HepG2 (cell line): ENCODE data around the gene CLPX. TPM values are rescaled to one million over a fixed set of nuclear protein-coding genes. Genes with fewer than 3 reads are reported as not detected.
A peak's percentile ranks its signal among the peaks of the same experiment; 100 is the strongest.

Source experiments
- ARNT2 ChIP-seq: sonication (generic); formaldehyde crosslinking; IDR thresholded peaks from 2 replicates; pipeline ENCODE4 v1.8.0; 2022; ENCODE audit warnings: mild to moderate bottlenecking, low read depth, missing genetic modification reagents, moderate library complexity
- GFI1 ChIP-seq: sonication (generic); formaldehyde crosslinking; IDR thresholded peaks from 2 replicates; pipeline ENCODE4 v1.5.0; 2020; ENCODE audit warnings: missing genetic modification reagents, mild to moderate bottlenecking, borderline replicate concordance
- HES4 ChIP-seq: sonication (generic); formaldehyde crosslinking; IDR thresholded peaks from 2 replicates; pipeline ENCODE4 v1.9.0; 2021; ENCODE audit warnings: mild to moderate bottlenecking, missing genetic modification reagents, borderline replicate concordance
- KDM3A ChIP-seq: IDR thresholded peaks from 2 replicates; pipeline ENCODE4 v1.6.1; 2018; ENCODE audit warnings: low read depth, missing compliant biosample characterization
- NFATC3 ChIP-seq: sonication (generic); formaldehyde crosslinking; IDR thresholded peaks from 2 replicates; pipeline ENCODE4 v1.5.1; 2020; ENCODE audit warnings: mild to moderate bottlenecking, missing genetic modification reagents
- PPARG ChIP-seq: conservative IDR thresholded peaks from 2 replicates; pipeline ENCODE4 v1.6.1; 2016; ENCODE audit warnings: missing biosample characterization, missing genetic modification reagents
- RAD51 ChIP-seq: fragments of 450-650 bp; IDR thresholded peaks from 2 replicates; pipeline ENCODE4 v1.6.1; 2016; ENCODE audit warnings: borderline replicate concordance
- SPEN ChIP-seq: sonication (generic); formaldehyde crosslinking; IDR thresholded peaks from 2 replicates; pipeline ENCODE4 v1.5.1; 2020; ENCODE audit warnings: low read depth, mild to moderate bottlenecking, missing genetic modification reagents
- SRSF9 ChIP-seq: fragments of 200-400 bp; formaldehyde crosslinking; IDR thresholded peaks from 2 replicates; pipeline ENCODE4 v1.6.1; 2018; ENCODE audit warnings: borderline replicate concordance, mild to moderate bottlenecking, low read depth, low read length; ENCODE audit not compliant: insufficient read depth, poor library complexity, severe bottlenecking
- TEAD3 ChIP-seq: optimal IDR thresholded peaks from 2 replicates; pipeline ENCODE3; 2016; ENCODE audit warnings: borderline replicate concordance
- ZNF331 ChIP-seq: sonication (generic); formaldehyde crosslinking; IDR thresholded peaks from 2 replicates; pipeline ENCODE4 v1.4.0; 2020; ENCODE audit warnings: missing genetic modification reagents
- ZNF468 ChIP-seq: sonication (generic); formaldehyde crosslinking; IDR thresholded peaks from 2 replicates; pipeline ENCODE4 v1.8.0; 2022; ENCODE audit warnings: mild to moderate bottlenecking, moderate library complexity, missing genetic modification reagents
- ZNF530 ChIP-seq: sonication (generic); formaldehyde crosslinking; IDR thresholded peaks from 2 replicates; pipeline ENCODE4 v1.5.0; 2020; ENCODE audit warnings: low read depth, mild to moderate bottlenecking, missing genetic modification reagents
- ZNF737 ChIP-seq: sonication (generic); formaldehyde crosslinking; IDR thresholded peaks from 2 replicates; pipeline ENCODE4 v1.5.0; 2020; ENCODE audit warnings: missing genetic modification reagents, mild to moderate bottlenecking, borderline replicate concordance
- polyA plus RNA-seq, 8 experiments: library from polyadenylated mRNA; depleted of rRNA in 3 of 8; stranded (reverse) in 7 of 8; unstranded in 1 of 8; fragments of >200 nt; fragmentation: Illumina TruSeq in 4 of 8; extraction: Trizol in 4 of 8; gene quantifications; 2 replicates each; pipeline versions ENCODE4 v1.2.1 to v1.2.3, GENCODE V29; 2011 to 2016; ENCODE audit warnings: low read depth in 4 of 8, missing spikeins in 1 of 8, mixed read lengths in 1 of 8; ENCODE audit not compliant: insufficient read depth in 1 of 8
- total RNA-seq, 5 experiments: library from RNA; depleted of rRNA; stranded (reverse); fragments of >200 nt; fragmentation: Illumina TruSeq; extraction: Trizol; gene quantifications; 2 replicates each; pipeline ENCODE4 v1.2.3, GENCODE V29; 2016; ENCODE audit warnings: low read depth in 1 of 5
- TF ChIP-seq, protein P1 (sequence below): fragments of 450-650 bp; IDR thresholded peaks from 2 replicates; pipeline ENCODE4 v1.6.1; 2016
- TF ChIP-seq, protein P2 (sequence below): sonication (generic); formaldehyde crosslinking; IDR thresholded peaks from 2 replicates; pipeline ENCODE4 v1.5.0; 2020; ENCODE audit warnings: mild to moderate bottlenecking, missing genetic modification reagents, borderline replicate concordance
- TF ChIP-seq, protein P3 (sequence below): IDR thresholded peaks from 2 replicates; pipeline ENCODE4 v1.6.1; 2016; ENCODE audit warnings: low read depth
- TF ChIP-seq, protein P4 (sequence below): sonication (generic); formaldehyde crosslinking; IDR thresholded peaks from 2 replicates; pipeline ENCODE4 v1.5.1; 2020; ENCODE audit warnings: missing genetic modification reagents, mild to moderate bottlenecking, borderline replicate concordance

CLPX gene
- total and polyA plus RNA-seq, 2 of the 13 experiments (the other 11 are each of a cell fraction or from before 2014, with no cell fraction given): 33.9 to 61.3 TPM

DNA sequence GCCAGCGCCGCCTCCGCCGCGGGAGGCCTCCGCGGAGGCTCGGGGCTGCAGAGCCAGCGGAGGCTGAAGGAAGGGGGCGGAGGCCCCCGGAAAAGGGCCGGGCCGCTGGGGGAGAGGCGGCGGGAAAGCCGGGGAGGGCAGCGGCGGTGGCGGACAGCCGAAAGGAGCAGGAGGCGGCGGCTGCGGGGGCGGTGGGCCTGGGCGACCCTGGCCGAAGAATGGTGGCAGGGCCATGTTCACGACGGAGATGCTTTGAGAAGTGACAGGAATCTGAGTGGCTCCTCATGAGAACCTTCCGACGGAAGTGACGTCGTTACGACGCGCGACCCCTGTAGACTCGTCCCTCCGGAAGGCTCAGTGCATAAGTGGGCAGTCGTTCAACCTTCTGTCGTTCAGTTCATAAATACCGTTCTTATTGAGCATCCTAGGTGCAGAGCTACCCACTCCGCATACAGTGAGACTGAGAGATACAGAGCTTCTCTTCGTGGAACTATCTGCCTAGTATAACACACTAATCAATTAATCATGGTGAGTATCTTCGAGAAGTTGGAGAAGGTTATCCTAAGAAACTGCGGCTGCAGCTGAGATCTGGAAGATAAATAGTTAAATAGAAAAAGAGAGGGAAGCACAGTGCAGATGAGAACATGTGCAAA lies 51.5 kb downstream of the CLPX start, which contains the start of gene PDCD7 (continued):
- no peak for TF ChIP-seq ZNF468 (CRISPR knock-in tag)
- peak; percentile 41; the same call in 1 of the 2 replicates for TF ChIP-seq PPARG (CRISPR knock-in tag)
- TF ChIP-seq TEAD3: peak; percentile 78
- TF ChIP-seq RAD51: no peak
- TF ChIP-seq ZNF331 (CRISPR knock-in tag): peak; percentile 61; the same call in 1 of the 2 replicates
- no peak for TF ChIP-seq NFATC3
- TF ChIP-seq KDM3A (CRISPR knock-in tag): no peak
- TF ChIP-seq SPEN: peak; percentile 60; the same call in 1 of the 2 replicates
- TF ChIP-seq, protein P1, sequence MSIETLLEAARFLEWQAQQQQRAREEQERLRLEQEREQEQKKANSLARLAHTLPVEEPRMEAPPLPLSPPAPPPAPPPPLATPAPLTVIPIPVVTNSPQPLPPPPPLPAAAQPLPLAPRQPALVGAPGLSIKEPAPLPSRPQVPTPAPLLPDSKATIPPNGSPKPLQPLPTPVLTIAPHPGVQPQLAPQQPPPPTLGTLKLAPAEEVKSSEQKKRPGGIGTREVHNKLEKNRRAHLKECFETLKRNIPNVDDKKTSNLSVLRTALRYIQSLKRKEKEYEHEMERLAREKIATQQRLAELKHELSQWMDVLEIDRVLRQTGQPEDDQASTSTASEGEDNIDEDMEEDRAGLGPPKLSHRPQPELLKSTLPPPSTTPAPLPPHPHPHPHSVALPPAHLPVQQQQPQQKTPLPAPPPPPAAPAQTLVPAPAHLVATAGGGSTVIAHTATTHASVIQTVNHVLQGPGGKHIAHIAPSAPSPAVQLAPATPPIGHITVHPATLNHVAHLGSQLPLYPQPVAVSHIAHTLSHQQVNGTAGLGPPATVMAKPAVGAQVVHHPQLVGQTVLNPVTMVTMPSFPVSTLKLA: no peak
- TF ChIP-seq, protein P2, sequence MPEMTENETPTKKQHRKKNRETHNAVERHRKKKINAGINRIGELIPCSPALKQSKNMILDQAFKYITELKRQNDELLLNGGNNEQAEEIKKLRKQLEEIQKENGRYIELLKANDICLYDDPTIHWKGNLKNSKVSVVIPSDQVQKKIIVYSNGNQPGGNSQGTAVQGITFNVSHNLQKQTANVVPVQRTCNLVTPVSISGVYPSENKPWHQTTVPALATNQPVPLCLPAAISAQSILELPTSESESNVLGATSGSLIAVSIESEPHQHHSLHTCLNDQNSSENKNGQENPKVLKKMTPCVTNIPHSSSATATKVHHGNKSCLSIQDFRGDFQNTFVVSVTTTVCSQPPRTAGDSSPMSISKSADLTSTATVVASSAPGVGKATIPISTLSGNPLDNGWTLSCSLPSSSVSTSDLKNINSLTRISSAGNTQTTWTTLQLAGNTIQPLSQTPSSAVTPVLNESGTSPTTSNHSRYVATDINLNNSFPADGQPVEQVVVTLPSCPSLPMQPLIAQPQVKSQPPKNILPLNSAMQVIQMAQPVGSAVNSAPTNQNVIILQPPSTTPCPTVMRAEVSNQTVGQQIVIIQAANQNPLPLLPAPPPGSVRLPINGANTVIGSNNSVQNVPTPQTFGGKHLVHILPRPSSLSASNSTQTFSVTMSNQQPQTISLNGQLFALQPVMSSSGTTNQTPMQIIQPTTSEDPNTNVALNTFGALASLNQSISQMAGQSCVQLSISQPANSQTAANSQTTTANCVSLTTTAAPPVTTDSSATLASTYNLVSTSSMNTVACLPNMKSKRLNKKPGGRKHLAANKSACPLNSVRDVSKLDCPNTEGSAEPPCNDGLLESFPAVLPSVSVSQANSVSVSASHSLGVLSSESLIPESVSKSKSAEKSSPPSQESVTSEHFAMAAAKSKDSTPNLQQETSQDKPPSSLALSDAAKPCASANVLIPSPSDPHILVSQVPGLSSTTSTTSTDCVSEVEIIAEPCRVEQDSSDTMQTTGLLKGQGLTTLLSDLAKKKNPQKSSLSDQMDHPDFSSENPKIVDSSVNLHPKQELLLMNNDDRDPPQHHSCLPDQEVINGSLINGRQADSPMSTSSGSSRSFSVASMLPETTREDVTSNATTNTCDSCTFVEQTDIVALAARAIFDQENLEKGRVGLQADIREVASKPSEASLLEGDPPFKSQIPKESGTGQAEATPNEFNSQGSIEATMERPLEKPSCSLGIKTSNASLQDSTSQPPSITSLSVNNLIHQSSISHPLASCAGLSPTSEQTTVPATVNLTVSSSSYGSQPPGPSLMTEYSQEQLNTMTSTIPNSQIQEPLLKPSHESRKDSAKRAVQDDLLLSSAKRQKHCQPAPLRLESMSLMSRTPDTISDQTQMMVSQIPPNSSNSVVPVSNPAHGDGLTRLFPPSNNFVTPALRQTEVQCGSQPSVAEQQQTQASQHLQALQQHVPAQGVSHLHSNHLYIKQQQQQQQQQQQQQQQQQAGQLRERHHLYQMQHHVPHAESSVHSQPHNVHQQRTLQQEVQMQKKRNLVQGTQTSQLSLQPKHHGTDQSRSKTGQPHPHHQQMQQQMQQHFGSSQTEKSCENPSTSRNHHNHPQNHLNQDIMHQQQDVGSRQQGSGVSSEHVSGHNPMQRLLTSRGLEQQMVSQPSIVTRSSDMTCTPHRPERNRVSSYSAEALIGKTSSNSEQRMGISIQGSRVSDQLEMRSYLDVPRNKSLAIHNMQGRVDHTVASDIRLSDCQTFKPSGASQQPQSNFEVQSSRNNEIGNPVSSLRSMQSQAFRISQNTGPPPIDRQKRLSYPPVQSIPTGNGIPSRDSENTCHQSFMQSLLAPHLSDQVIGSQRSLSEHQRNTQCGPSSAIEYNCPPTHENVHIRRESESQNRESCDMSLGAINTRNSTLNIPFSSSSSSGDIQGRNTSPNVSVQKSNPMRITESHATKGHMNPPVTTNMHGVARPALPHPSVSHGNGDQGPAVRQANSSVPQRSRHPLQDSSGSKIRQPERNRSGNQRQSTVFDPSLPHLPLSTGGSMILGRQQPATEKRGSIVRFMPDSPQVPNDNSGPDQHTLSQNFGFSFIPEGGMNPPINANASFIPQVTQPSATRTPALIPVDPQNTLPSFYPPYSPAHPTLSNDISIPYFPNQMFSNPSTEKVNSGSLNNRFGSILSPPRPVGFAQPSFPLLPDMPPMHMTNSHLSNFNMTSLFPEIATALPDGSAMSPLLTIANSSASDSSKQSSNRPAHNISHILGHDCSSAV (CRISPR knock-in tag): no peak
- TF ChIP-seq SRSF9: no peak
- TF ChIP-seq, protein P3, sequence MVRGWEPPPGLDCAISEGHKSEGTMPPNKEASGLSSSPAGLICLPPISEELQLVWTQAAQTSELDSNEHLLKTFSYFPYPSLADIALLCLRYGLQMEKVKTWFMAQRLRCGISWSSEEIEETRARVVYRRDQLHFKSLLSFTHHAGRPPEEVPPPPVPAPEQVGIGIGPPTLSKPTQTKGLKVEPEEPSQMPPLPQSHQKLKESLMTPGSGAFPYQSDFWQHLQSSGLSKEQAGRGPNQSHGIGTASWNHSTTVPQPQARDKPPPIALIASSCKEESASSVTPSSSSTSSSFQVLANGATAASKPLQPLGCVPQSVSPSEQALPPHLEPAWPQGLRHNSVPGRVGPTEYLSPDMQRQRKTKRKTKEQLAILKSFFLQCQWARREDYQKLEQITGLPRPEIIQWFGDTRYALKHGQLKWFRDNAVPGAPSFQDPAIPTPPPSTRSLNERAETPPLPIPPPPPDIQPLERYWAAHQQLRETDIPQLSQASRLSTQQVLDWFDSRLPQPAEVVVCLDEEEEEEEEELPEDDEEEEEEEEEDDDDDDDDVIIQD (CRISPR knock-in tag): no peak
- no peak for TF ChIP-seq GFI1 (CRISPR knock-in tag)
- TF ChIP-seq ZNF737: no peak
- no peak for TF ChIP-seq ZNF530
- TF ChIP-seq, protein P4, sequence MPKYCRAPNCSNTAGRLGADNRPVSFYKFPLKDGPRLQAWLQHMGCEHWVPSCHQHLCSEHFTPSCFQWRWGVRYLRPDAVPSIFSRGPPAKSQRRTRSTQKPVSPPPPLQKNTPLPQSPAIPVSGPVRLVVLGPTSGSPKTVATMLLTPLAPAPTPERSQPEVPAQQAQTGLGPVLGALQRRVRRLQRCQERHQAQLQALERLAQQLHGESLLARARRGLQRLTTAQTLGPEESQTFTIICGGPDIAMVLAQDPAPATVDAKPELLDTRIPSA (CRISPR knock-in tag): no peak
- TF ChIP-seq HES4 (CRISPR knock-in tag): peak; percentile 86
- no peak for TF ChIP-seq ARNT2 (CRISPR knock-in tag)
